K562 (cell line): ENCODE data around the gene LRRC74B. TPM values are rescaled to one million over a fixed set of nuclear protein-coding genes. Genes with fewer than 3 reads are reported as not detected.

Experiments used
- SETDB1 ChIP-seq: IDR thresholded peaks from one replicate; pipeline ENCODE4 v1.6.1; 2012; ENCODE audit warnings: low read length, control low read depth, inconsistent platforms
- ZFPM2 ChIP-seq: fragments of 250-450 bp; sonication (Bioruptor Pico); IDR thresholded peaks from 2 replicates; pipeline ENCODE4 v1.5.1; 2022; ENCODE audit warnings: mild to moderate bottlenecking
- ZNF408 ChIP-seq: fragments of 250-450 bp; sonication (Bioruptor Pico); IDR thresholded peaks from 2 replicates; pipeline ENCODE4 v1.4.0; 2020; ENCODE audit warnings: low read depth, mild to moderate bottlenecking, moderate library complexity
- polyA plus RNA-seq, 8 experiments: library from polyadenylated mRNA; depleted of rRNA in 4 of 8; stranded (reverse) in 5 of 8; unstranded in 3 of 8; fragments of >200 nt; fragmentation: Nextera tagmentation in 2 of 8; fragmentation: Illumina TruSeq in 1 of 8; extraction: Ambion mirVana in 2 of 8; extraction: Trizol in 1 of 8; gene quantifications; 2 replicates each; pipeline versions ENCODE4 v1.2.1 to v1.2.3, GENCODE V29; 2011 to 2014; ENCODE audit warnings: inconsistent platforms in 1 of 8, missing spikeins in 1 of 8
- total RNA-seq, 7 experiments: library from RNA; depleted of rRNA in 6 of 7; stranded (reverse); fragments of >200 nt in 6 of 7; fragmentation: Illumina TruSeq in 2 of 7; extraction: Trizol in 2 of 7; gene quantifications; 2 replicates each; pipeline versions ENCODE4 v1.2.1 to v1.2.3, GENCODE V29; 2011 to 2021; ENCODE audit warnings: low replicate concordance in 1 of 7
- TF ChIP-seq, protein P1 (sequence below): fragments of 200-600 bp; sonication (generic); IDR thresholded peaks from one replicate; pipeline ENCODE4 v1.6.1; 2012; ENCODE audit warnings: mild to moderate bottlenecking, low read depth, low read length, inconsistent platforms
- TF ChIP-seq, protein P2 (sequence below): fragments of 250-450 bp; sonication (Bioruptor Pico); IDR thresholded peaks from 2 replicates; pipeline ENCODE4 v1.9.0; 2021; ENCODE audit warnings: mild to moderate bottlenecking, inconsistent platforms
- TF ChIP-seq, protein P3 (sequence below): fragments of 450-650 bp; formaldehyde crosslinking; IDR thresholded peaks from 2 replicates; pipeline ENCODE4 v1.4.0; 2020; ENCODE audit warnings: mild to moderate bottlenecking, moderate library complexity

LRRC74B gene
- total and polyA plus RNA-seq, 9 of the 15 experiments (the other 6 are each of a cell fraction or from before 2014, with no cell fraction given), result not detected

DNA sequence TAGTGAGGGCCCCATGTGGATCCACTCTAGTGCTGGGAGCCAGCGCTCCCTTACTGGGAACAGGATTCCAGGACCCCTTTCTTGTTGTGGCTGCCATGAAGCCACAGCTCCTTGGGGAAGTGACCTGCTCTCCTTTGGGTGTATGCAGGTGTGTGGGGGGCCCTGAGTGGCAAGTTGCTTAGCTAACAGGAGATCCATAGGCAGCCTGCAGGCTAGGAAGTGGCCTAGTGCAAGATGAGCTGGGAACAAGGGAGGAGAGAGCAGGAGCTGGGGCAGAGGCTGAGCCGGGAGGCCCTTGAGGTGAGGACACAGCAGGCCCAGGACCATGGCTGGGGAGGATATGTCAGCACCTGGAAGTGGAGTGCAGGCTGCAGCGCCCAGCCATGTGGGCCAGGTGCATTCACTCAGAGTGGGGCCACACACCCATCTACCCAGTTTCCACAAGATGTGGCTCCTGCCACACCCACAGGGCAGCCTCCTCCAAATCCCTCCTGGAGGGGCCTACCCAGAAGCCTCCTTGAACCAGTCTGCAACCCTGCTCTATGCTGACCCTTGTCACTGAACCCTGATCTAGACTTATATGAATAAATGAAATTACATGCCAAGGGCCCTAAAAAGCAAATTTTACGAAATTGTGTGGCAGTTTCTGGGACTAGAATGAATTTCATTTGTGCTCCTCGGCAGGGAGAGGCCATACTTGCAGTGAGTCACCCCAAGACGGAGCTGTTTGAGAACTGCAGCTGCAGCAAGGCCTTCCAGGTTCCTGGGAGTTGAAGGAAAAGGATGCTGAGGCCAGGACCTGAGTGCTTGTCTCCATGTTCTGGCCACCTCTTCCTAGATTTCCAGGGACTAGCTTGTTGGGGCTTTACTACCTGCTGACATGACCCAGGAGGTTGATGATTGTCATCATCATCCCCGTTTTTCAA lies 47.1 kb upstream of the LRRC74B start (continued):
- TF ChIP-seq, protein P1, sequence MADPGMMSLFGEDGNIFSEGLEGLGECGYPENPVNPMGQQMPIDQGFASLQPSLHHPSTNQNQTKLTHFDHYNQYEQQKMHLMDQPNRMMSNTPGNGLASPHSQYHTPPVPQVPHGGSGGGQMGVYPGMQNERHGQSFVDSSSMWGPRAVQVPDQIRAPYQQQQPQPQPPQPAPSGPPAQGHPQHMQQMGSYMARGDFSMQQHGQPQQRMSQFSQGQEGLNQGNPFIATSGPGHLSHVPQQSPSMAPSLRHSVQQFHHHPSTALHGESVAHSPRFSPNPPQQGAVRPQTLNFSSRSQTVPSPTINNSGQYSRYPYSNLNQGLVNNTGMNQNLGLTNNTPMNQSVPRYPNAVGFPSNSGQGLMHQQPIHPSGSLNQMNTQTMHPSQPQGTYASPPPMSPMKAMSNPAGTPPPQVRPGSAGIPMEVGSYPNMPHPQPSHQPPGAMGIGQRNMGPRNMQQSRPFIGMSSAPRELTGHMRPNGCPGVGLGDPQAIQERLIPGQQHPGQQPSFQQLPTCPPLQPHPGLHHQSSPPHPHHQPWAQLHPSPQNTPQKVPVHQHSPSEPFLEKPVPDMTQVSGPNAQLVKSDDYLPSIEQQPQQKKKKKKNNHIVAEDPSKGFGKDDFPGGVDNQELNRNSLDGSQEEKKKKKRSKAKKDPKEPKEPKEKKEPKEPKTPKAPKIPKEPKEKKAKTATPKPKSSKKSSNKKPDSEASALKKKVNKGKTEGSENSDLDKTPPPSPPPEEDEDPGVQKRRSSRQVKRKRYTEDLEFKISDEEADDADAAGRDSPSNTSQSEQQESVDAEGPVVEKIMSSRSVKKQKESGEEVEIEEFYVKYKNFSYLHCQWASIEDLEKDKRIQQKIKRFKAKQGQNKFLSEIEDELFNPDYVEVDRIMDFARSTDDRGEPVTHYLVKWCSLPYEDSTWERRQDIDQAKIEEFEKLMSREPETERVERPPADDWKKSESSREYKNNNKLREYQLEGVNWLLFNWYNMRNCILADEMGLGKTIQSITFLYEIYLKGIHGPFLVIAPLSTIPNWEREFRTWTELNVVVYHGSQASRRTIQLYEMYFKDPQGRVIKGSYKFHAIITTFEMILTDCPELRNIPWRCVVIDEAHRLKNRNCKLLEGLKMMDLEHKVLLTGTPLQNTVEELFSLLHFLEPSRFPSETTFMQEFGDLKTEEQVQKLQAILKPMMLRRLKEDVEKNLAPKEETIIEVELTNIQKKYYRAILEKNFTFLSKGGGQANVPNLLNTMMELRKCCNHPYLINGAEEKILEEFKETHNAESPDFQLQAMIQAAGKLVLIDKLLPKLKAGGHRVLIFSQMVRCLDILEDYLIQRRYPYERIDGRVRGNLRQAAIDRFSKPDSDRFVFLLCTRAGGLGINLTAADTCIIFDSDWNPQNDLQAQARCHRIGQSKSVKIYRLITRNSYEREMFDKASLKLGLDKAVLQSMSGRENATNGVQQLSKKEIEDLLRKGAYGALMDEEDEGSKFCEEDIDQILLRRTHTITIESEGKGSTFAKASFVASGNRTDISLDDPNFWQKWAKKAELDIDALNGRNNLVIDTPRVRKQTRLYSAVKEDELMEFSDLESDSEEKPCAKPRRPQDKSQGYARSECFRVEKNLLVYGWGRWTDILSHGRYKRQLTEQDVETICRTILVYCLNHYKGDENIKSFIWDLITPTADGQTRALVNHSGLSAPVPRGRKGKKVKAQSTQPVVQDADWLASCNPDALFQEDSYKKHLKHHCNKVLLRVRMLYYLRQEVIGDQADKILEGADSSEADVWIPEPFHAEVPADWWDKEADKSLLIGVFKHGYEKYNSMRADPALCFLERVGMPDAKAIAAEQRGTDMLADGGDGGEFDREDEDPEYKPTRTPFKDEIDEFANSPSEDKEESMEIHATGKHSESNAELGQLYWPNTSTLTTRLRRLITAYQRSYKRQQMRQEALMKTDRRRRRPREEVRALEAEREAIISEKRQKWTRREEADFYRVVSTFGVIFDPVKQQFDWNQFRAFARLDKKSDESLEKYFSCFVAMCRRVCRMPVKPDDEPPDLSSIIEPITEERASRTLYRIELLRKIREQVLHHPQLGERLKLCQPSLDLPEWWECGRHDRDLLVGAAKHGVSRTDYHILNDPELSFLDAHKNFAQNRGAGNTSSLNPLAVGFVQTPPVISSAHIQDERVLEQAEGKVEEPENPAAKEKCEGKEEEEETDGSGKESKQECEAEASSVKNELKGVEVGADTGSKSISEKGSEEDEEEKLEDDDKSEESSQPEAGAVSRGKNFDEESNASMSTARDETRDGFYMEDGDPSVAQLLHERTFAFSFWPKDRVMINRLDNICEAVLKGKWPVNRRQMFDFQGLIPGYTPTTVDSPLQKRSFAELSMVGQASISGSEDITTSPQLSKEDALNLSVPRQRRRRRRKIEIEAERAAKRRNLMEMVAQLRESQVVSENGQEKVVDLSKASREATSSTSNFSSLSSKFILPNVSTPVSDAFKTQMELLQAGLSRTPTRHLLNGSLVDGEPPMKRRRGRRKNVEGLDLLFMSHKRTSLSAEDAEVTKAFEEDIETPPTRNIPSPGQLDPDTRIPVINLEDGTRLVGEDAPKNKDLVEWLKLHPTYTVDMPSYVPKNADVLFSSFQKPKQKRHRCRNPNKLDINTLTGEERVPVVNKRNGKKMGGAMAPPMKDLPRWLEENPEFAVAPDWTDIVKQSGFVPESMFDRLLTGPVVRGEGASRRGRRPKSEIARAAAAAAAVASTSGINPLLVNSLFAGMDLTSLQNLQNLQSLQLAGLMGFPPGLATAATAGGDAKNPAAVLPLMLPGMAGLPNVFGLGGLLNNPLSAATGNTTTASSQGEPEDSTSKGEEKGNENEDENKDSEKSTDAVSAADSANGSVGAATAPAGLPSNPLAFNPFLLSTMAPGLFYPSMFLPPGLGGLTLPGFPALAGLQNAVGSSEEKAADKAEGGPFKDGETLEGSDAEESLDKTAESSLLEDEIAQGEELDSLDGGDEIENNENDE, result peak; percentile 36
- TF ChIP-seq ZNF408 (CRISPR knock-in tag), result no peak
- TF ChIP-seq, protein P2, sequence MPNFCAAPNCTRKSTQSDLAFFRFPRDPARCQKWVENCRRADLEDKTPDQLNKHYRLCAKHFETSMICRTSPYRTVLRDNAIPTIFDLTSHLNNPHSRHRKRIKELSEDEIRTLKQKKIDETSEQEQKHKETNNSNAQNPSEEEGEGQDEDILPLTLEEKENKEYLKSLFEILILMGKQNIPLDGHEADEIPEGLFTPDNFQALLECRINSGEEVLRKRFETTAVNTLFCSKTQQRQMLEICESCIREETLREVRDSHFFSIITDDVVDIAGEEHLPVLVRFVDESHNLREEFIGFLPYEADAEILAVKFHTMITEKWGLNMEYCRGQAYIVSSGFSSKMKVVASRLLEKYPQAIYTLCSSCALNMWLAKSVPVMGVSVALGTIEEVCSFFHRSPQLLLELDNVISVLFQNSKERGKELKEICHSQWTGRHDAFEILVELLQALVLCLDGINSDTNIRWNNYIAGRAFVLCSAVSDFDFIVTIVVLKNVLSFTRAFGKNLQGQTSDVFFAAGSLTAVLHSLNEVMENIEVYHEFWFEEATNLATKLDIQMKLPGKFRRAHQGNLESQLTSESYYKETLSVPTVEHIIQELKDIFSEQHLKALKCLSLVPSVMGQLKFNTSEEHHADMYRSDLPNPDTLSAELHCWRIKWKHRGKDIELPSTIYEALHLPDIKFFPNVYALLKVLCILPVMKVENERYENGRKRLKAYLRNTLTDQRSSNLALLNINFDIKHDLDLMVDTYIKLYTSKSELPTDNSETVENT (CRISPR knock-in tag), result peak; percentile 86; the same call in 1 of the 2 replicates
- TF ChIP-seq ZFPM2 (CRISPR knock-in tag), result peak; percentile 63; the same call in 1 of the 2 replicates
- TF ChIP-seq, protein P3, sequence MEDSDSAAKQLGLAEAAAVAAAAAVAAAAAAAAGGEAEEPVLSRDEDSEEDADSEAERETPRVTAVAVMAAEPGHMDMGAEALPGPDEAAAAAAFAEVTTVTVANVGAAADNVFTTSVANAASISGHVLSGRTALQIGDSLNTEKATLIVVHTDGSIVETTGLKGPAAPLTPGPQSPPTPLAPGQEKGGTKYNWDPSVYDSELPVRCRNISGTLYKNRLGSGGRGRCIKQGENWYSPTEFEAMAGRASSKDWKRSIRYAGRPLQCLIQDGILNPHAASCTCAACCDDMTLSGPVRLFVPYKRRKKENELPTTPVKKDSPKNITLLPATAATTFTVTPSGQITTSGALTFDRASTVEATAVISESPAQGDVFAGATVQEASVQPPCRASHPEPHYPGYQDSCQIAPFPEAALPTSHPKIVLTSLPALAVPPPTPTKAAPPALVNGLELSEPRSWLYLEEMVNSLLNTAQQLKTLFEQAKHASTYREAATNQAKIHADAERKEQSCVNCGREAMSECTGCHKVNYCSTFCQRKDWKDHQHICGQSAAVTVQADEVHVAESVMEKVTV (CRISPR knock-in tag), result peak; percentile 16; the same call in 1 of the 2 replicates
- peak; percentile 54 for TF ChIP-seq SETDB1
